ENCODE measurements around the gene GHRHR.

The GHRHR gene

DNA sequence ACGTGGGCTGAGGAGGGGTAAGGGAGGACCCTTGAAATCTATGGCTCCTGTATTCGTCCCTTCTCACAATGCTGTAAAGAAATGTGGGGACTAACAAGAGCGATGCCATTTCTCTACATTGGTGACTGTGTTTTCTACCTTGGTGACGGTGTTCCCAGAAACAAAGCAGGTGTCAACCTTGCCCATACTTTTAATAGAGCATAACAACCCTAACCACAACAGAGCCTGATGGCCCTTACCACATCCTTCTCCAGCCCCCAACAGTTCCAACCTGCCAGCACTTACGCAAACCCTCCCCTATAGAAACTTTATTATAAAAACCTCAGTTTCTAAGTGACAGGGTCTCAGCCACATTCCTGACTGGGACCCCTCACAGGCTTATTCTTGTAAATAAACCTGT is 60.1 kb downstream of the GHRHR start:
- no peak for DNase-seq (ENCODE audit: low read depth)
- H3K4me3 ChIP-seq (ENCODE audit: low read depth, low read length), result no peak overlapping the region
- TF ChIP-seq, protein P1, sequence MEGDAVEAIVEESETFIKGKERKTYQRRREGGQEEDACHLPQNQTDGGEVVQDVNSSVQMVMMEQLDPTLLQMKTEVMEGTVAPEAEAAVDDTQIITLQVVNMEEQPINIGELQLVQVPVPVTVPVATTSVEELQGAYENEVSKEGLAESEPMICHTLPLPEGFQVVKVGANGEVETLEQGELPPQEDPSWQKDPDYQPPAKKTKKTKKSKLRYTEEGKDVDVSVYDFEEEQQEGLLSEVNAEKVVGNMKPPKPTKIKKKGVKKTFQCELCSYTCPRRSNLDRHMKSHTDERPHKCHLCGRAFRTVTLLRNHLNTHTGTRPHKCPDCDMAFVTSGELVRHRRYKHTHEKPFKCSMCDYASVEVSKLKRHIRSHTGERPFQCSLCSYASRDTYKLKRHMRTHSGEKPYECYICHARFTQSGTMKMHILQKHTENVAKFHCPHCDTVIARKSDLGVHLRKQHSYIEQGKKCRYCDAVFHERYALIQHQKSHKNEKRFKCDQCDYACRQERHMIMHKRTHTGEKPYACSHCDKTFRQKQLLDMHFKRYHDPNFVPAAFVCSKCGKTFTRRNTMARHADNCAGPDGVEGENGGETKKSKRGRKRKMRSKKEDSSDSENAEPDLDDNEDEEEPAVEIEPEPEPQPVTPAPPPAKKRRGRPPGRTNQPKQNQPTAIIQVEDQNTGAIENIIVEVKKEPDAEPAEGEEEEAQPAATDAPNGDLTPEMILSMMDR (conservative IDR thresholded peaks at IDR 0.05; ENCODE audit: low read depth, low read length), result no peak

DNA sequence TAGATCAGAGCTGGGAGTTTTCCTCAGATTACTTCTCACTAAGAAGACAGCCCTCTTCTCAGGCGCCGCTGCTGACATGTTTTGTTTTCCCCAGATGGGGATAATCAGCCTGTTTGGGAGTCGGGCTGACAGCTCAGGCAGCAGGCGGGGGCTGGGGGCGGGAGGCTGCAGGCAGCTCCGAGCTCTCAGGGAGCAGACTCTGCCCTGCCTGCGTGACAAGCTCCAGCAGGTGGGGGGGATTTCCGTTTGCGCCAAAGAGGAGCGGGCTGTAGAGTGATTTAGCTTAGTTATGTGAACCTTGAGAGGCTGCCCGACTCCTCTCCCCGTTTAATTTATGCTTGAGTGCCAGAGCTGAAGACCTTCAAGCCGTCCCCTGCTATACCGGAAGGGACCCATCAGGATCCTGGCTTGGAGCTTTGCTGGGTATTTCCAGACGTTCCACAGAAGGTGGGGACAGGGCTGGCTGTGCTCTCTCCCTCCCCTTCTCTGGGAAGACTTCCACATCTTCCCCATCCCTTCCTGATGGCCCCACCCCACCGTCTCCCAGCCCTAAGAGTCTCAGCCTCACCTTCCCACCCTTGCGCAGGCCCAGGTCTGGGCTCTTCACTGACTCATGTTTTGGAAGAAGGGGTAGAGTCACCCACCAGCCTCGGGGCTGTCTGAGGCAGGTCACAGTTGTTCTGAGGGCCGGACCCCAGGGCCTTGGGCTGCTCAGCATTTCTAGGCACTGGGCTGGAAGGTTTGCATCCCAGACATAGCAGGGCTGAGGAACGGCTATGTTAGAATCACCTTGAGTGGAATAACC is 63.6 kb downstream of the GHRHR start:
- peak; percentile 8 for DNase-seq (ENCODE audit: low read depth)
- no peak overlapping the region for H3K4me3 ChIP-seq (ENCODE audit: low read depth, low read length)
- TF ChIP-seq, protein P1 (conservative IDR thresholded peaks at IDR 0.05; ENCODE audit: low read depth, low read length), result no peak

DNA sequence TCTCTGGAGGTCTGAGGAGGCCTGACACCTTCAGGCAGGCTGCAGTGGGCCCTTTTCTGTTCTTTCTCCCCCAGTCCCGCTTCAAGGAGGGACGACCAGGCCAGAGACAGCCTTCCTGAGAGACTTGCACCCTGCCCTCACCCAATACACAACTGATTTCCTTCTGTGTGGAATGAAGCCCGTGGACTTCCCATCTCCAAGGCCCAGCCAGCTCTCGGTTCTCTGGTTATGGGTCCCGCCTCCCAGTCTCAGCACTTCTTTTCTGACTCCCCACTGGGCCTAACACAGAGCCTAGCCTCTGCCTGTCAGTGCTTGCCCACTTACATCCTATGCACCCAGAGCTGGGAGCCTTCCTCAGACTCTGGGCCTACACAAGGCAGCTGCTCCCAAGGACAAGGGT is 64.3 kb downstream of the GHRHR start:
- no peak overlapping the region for H3K4me3 ChIP-seq (ENCODE audit: low read depth, low read length)
- TF ChIP-seq, protein P1 (conservative IDR thresholded peaks at IDR 0.05; ENCODE audit: low read depth, low read length), result no peak
- no peak for DNase-seq (ENCODE audit: low read depth)

DNA sequence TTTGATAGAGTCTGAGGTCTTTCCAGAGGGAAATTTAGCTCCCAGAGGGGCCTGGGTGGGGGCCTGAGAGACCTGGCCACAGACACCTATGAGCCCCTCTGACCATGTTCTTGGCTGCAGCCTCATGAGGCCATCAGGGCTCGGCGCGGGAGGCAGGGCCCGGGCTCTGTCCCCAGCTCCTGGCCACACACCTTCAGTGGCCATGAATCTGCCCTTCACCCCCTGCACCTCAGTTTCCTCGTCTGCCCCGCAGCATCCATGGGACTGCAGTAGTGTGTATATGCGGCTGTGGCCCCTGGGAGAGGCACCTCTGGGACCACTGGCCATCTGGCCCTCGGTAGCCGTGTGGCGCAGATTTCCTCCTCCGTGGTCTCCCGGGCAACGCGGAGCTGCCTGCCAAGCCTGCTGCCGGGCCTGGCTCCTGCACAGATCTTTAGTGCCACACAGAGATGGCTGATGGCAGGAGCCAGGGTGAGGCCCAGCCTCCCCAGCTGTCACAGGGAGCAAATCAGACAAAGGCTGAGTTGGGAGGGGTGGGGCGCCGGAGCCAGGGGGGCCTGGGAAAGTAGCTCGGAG is 64.8 kb downstream of the GHRHR start:
- TF ChIP-seq, protein P1 (conservative IDR thresholded peaks at IDR 0.05; ENCODE audit: low read depth, low read length), result no peak
- no peak for DNase-seq (ENCODE audit: low read depth)
- no peak overlapping the region for H3K4me3 ChIP-seq (ENCODE audit: low read depth, low read length)
